Stimulated activated naive CD8-positive, alpha-beta T cell treated with anti-CD3 and anti-CD28 coated beads, Interleukin-15, Interleukin-2, amounts not matched to agents 100 ng/mL and 50 ng/mL, for 24 hours (primary cell): ENCODE results near the gene LDB2.

Experiments
- H3K27ac Mint-ChIP-seq: one replicate; pipeline ENCODE4 v1.8.0; 2021; ENCODE audit warnings: mild to moderate bottlenecking, mixed read lengths
- H3K27me3 Mint-ChIP-seq: one replicate; pipeline ENCODE4 v1.8.0; 2021; ENCODE audit warnings: mixed read lengths
- H3K36me3 Mint-ChIP-seq: one replicate; pipeline ENCODE4 v1.8.0; 2021; ENCODE audit warnings: low read depth, mixed read lengths
- H3K4me1 Mint-ChIP-seq: one replicate; pipeline ENCODE4 v1.8.0; 2021; ENCODE audit warnings: low read depth, mixed read lengths
- H3K4me3 Mint-ChIP-seq: one replicate; pipeline ENCODE4 v1.8.0; 2021; ENCODE audit warnings: mild to moderate bottlenecking, mixed read lengths
- H3K9me3 Mint-ChIP-seq: one replicate; pipeline ENCODE4 v1.8.0; 2021; ENCODE audit warnings: mixed read lengths

The LDB2 gene

DNA sequence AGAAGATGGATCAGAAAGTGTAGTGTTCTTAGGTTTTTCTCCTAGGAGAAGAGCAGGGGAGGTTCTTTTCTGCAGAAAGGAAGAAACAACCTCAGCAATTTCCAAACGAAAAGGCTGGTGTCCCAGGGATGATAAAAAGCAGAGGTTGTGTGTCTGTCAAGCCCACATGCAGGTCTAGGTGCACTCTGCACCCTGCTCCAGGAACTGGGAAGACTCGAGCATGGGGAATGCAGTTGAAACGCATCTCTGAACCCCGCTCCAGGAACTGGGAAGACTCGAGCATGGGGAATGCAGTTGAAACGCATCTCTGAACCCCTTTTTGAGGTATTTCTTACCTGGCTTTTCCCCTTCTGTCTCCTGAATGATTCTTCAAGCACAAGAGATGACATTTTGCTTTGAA, 171.2 kb downstream of the LDB2 start:
- Mint-ChIP-seq H3K9me3 (peaks cover 9% of the 10 kb centered on the region), H3K36me3 (no peaks in the 10 kb centered on the region), H3K27me3 (peaks cover 6% of the 10 kb centered on the region), H3K27ac (no peak overlapping the region), H3K4me1 (no peaks in the 10 kb centered on the region), H3K4me3 (no peak overlapping the region)

- Mint-ChIP-seq H3K4me1 (no peaks in the 10 kb centered on the region), H3K27me3 (peaks cover 6% of the 10 kb centered on the region), H3K36me3 (no peaks in the 10 kb centered on the region), H3K27ac (no peak overlapping the region), H3K9me3 (peaks cover 9% of the 10 kb centered on the region), H3K4me3 (no peak overlapping the region)
Measured at GRCh38 chr4:16726368-16727050, 171.9 kb downstream of the LDB2 start.

- H3K27me3 Mint-ChIP-seq = peaks cover 6% of the 10 kb centered on the region
- no peak overlapping the region for H3K27ac Mint-ChIP-seq
- H3K4me3 Mint-ChIP-seq = no peak overlapping the region
- H3K4me1 Mint-ChIP-seq = no peaks in the 10 kb centered on the region
- H3K36me3 Mint-ChIP-seq = no peaks in the 10 kb centered on the region
- H3K9me3 Mint-ChIP-seq = peaks cover 9% of the 10 kb centered on the region
Measured at GRCh38 chr4:16725252-16725651, 173.2 kb downstream of the LDB2 start.

DNA sequence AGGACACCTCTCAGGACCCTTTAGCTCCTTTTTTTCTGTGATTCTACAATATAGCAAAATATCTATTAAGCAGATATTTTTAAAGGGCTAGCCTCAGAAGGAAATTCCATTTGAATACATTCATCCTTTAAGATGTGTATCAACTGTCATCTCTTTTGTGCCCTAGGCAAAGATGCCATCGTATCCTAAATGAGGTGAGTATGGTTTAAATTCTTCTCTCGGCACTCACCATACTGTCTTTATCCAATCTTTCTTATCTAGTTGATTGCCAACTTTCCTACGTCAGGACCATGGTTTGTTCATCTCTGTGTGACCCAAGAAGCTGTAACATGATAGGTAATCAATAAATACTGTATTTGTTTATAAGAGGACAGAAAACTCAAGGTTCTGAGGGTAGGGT, 176.0 kb downstream of the LDB2 start:
- peaks cover 9% of the 10 kb centered on the region for H3K9me3 Mint-ChIP-seq
- no peaks in the 10 kb centered on the region for H3K4me1 Mint-ChIP-seq
- no peaks in the 10 kb centered on the region for H3K36me3 Mint-ChIP-seq
- H3K4me3 Mint-ChIP-seq = no peak overlapping the region
- H3K27me3 Mint-ChIP-seq = no peaks in the 10 kb centered on the region
- no peak overlapping the region for H3K27ac Mint-ChIP-seq

GRCh38 chr4:16721613-16722291, 176.7 kb downstream of the LDB2 start:
- no peaks in the 10 kb centered on the region for H3K36me3 Mint-ChIP-seq

DNA sequence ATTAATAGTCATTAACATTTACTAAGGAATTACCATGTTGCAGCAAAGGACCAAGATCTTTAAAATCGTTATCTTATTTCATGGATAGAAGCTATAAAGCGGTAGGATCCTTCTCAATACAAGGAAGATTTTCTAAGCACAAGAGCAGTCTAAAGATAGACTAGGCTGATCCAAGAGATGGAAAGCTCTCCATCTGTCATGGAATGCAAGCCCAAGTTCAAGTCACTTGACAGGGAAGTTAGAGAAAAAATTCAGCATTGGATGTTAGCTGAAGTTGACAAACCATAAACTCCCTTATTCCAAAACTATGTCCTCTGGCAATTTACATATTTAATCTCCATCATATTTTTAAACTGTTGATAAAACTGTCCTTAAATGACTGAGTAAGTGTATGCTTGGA, 177.7 kb downstream of the LDB2 start:
- H3K4me1 Mint-ChIP-seq = no peaks in the 10 kb centered on the region
- H3K4me3 Mint-ChIP-seq = no peak overlapping the region

More at GRCh38 chr4:16721613-16722291, 176.7 kb downstream of the LDB2 start:
- H3K27ac Mint-ChIP-seq = no peak overlapping the region
- H3K4me3 Mint-ChIP-seq = no peak overlapping the region
- H3K27me3 Mint-ChIP-seq = no peaks in the 10 kb centered on the region
- no peaks in the 10 kb centered on the region for H3K4me1 Mint-ChIP-seq
- peaks cover 9% of the 10 kb centered on the region for H3K9me3 Mint-ChIP-seq

GRCh38 chr4:16717266-16717970, 181.0 kb downstream of the LDB2 start:
- Mint-ChIP-seq H3K36me3 (no peaks in the 10 kb centered on the region), H3K9me3 (no peaks in the 10 kb centered on the region), H3K4me1 (no peaks in the 10 kb centered on the region), H3K27me3 (no peaks in the 10 kb centered on the region), H3K27ac (no peak overlapping the region), H3K4me3 (no peak overlapping the region)

More for the DNA sequence above, 177.7 kb downstream of the LDB2 start:
- H3K27me3 Mint-ChIP-seq = no peaks in the 10 kb centered on the region
- peaks cover 9% of the 10 kb centered on the region for H3K9me3 Mint-ChIP-seq
- H3K36me3 Mint-ChIP-seq = no peaks in the 10 kb centered on the region
- no peak overlapping the region for H3K27ac Mint-ChIP-seq

DNA sequence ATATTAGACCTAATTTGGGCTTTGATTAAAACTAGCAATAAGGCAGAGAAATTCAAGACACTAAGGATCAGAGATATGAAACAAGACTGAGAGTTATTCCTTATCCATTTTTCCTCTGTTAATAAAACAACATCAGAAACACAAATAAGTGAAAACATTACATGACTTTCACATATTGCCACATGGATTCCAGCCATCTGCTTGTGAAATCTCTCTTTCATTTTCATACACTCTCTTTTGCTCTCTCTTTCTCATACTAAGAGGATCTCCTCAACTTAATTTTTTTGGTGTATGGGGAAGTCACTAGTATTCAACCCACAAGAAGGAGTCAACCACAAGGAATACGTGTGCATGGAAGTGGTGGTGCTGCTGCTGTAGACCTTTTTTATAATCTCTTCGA, 183.0 kb downstream of the LDB2 start:
- Mint-ChIP-seq H3K4me3 (no peak overlapping the region), H3K9me3 (no peaks in the 10 kb centered on the region), H3K4me1 (no peaks in the 10 kb centered on the region), H3K36me3 (no peaks in the 10 kb centered on the region), H3K27ac (no peak overlapping the region), H3K27me3 (peaks cover 5% of the 10 kb centered on the region)

GRCh38 chr4:16714191-16714590, 184.3 kb downstream of the LDB2 start:
- H3K36me3 Mint-ChIP-seq = no peaks in the 10 kb centered on the region
- no peaks in the 10 kb centered on the region for H3K9me3 Mint-ChIP-seq
- no peak overlapping the region for H3K4me3 Mint-ChIP-seq
- no peaks in the 10 kb centered on the region for H3K4me1 Mint-ChIP-seq
- H3K27ac Mint-ChIP-seq = no peak overlapping the region
- H3K27me3 Mint-ChIP-seq = peaks cover 5% of the 10 kb centered on the region

DNA sequence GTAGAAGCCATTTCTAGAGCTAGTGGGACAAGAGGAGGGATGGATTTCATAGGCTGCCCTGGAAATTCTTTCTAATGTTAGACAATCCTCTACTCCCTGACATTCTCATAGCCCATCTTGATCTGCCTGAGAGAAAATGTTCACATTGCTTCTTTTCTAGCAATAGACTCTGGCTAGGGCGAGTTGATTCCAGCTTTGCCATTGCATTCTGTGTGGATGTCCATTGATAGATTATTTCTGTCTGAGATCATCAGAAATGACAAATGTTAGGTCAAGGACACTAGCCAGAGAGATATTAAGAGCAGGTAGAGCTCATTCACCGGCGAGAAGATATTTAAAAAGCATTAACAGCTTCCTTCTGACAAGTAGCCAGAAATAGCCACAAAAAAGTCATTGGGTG, 184.7 kb downstream of the LDB2 start:
- no peaks in the 10 kb centered on the region for H3K9me3 Mint-ChIP-seq
- no peak overlapping the region for H3K27ac Mint-ChIP-seq
- no peaks in the 10 kb centered on the region for H3K36me3 Mint-ChIP-seq
- no peaks in the 10 kb centered on the region for H3K4me1 Mint-ChIP-seq
- H3K4me3 Mint-ChIP-seq = no peak overlapping the region
- peaks cover 5% of the 10 kb centered on the region for H3K27me3 Mint-ChIP-seq

DNA sequence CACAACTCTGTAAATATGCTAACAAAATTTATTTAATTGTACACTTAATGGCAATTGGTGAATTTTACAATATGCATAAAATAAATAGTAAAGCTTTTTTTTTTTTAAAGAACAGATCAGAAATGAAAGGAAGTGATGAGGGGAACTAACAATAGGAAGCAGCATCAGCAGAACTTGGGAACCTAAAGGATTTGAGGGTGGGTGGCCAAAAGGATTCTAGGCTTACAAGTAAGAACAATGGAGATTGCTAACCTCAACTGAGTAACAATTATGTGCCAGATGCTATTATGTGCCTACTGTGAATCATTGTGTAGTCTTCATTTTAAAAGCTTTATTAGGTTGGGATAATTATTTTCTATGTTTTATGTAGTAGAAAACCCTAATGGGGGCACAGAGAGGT, 185.2 kb downstream of the LDB2 start:
- no peaks in the 10 kb centered on the region for H3K36me3 Mint-ChIP-seq
- H3K4me1 Mint-ChIP-seq = no peaks in the 10 kb centered on the region
- no peak overlapping the region for H3K27ac Mint-ChIP-seq
- H3K27me3 Mint-ChIP-seq = peaks cover 5% of the 10 kb centered on the region
- H3K9me3 Mint-ChIP-seq = no peaks in the 10 kb centered on the region
- no peak overlapping the region for H3K4me3 Mint-ChIP-seq

DNA sequence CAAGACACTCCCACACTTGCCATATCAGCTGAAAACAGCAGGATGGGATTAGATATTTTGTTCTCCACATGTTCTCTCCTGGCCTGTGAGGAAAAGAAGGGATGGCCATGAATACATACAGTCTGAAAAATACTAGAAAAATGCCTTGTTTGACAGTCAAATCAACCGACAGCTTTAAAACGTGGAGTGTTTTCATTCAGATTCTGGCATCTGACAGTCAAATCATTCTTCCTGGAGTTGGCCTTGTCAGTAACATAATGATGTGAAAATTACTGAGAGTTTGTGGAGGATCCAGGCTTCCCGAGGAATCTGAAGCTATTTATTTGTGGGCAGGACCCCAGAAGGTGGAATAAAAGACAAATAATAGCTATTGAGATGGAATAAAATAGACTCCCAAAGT, 188.2 kb downstream of the LDB2 start:
- Mint-ChIP-seq H3K4me3 (no peak overlapping the region), H3K27me3 (peaks cover 5% of the 10 kb centered on the region), H3K36me3 (no peaks in the 10 kb centered on the region), H3K9me3 (no peaks in the 10 kb centered on the region), H3K4me1 (no peaks in the 10 kb centered on the region), H3K27ac (no peak overlapping the region)

DNA sequence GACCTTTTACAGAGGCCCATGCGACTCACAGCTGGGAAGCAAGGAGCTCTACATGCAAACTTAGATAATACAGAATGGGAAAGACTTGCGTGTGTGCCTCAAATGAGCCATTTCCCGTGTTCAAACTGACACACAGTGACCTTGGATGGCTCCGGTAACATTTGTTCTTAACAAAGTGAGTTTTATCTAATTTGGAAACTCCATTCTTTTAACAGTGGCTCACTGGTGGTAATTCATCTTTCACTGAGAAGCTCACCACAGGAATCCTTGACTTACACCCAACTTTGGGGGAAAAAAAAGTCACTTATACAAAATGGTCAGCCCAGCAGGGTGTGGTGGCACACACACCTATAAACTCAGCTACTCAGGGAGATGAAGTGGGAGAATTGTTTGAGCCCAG, 190.6 kb downstream of the LDB2 start:
- Mint-ChIP-seq H3K4me3 (no peak overlapping the region), H3K4me1 (no peaks in the 10 kb centered on the region), H3K27me3 (peaks cover 5% of the 10 kb centered on the region), H3K36me3 (no peaks in the 10 kb centered on the region), H3K9me3 (no peaks in the 10 kb centered on the region), H3K27ac (no peak overlapping the region)

GRCh38 chr4:16706251-16706650, 192.2 kb downstream of the LDB2 start:
- H3K9me3 Mint-ChIP-seq = no peaks in the 10 kb centered on the region
- H3K4me1 Mint-ChIP-seq = no peaks in the 10 kb centered on the region
- no peak overlapping the region for H3K4me3 Mint-ChIP-seq
- H3K27ac Mint-ChIP-seq = no peak overlapping the region
- peaks cover 9% of the 10 kb centered on the region for H3K27me3 Mint-ChIP-seq
- H3K36me3 Mint-ChIP-seq = no peaks in the 10 kb centered on the region

- Mint-ChIP-seq H3K27me3 (peaks cover 4% of the 10 kb centered on the region), H3K9me3 (no peaks in the 10 kb centered on the region), H3K36me3 (no peaks in the 10 kb centered on the region), H3K4me3 (no peak overlapping the region), H3K27ac (no peak overlapping the region), H3K4me1 (no peaks in the 10 kb centered on the region)
Measured at GRCh38 chr4:16705341-16705740, 193.1 kb downstream of the LDB2 start.
